Transverse colon (tissue), 4 donors: ENCODE data around the gene IMPACT. TPM values are rescaled to one million over a fixed set of nuclear protein-coding genes. Genes with fewer than 3 reads are reported as not detected.

Source experiments
- DNase-seq: peaks from one replicate; pipeline ENCODE4 v3.0.0-alpha.2; 2019
- H3K27ac ChIP-seq, 4 donors: fragments of 200-600 bp; sonication (generic); 2 replicates each; pipeline ENCODE4 v1.5.1; 2016 to 2018; ENCODE audit warnings: inconsistent platforms in 4 of 4
- H3K27me3 ChIP-seq: fragments of 200-600 bp; sonication (generic); 2 replicates; pipeline ENCODE4 v1.5.1; 2017; ENCODE audit warnings: inconsistent platforms
- H3K36me3 ChIP-seq, 4 donors: fragments of 200-600 bp; sonication (generic); 2 replicates each; pipeline ENCODE4 v1.5.1; 2017 to 2019; ENCODE audit warnings: inconsistent platforms in 4 of 4
- H3K4me1 ChIP-seq, 4 donors: fragments of 200-600 bp; sonication (generic); 2 replicates each; pipeline ENCODE4 v1.5.1; 2017 to 2020; ENCODE audit warnings: inconsistent platforms in 4 of 4
- H3K4me3 ChIP-seq, 4 donors: fragments of 200-600 bp; sonication (generic); 1 replicate in 1 of 4; 2 replicates in 3 of 4; pipeline versions ENCODE4 v1.5.1 to v1.6.1; 2017 to 2019; ENCODE audit warnings: inconsistent platforms in 4 of 4
- H3K9me3 ChIP-seq, 2 donors: fragments of 200-600 bp; sonication (generic); 2 replicates each; pipeline ENCODE4 v1.5.1; 2017 to 2019; ENCODE audit warnings: inconsistent platforms in 2 of 2
- EP300 ChIP-seq: sonication (generic); formaldehyde crosslinking; IDR thresholded peaks from one replicate; pipeline ENCODE4 v1.6.1; 2017; ENCODE audit warnings: antibody characterized with exemption, low read depth
- POLR2A ChIP-seq: fragments of 450-650 bp; IDR thresholded peaks from one replicate; pipeline ENCODE4 v1.6.1; 2016; ENCODE audit warnings: antibody characterized with exemption, mild to moderate bottlenecking, moderate library complexity
- POLR2AphosphoS5 ChIP-seq, 3 donors: sonication (generic); formaldehyde crosslinking; IDR thresholded peaks; one replicate each; pipeline ENCODE4 v1.6.1; 2016; ENCODE audit warnings: antibody characterized with exemption in 3 of 3
- WGBS, 2 donors: methylation state at CpG; one replicate each; pipeline ENCODE4 v1.1.5; 2018; ENCODE audit warnings: low coverage in 1 of 2; 5-methylcytosine and 5-hydroxymethylcytosine counted together
- in situ Hi-C, 4 donors: fragments of 200-750 bp; cut with MboI; loops; one replicate each; pipeline versions ENCODE4 v1.15.0 to v1.15.1; 2017; ENCODE audit warnings: low sequenced_read_pairs in 3 of 4, low pct_ligation_motif_present in 1 of 4, low pct_unique_long_range_greater_than_20kb in 1 of 4
- intact Hi-C: fragments of 100-400 bp; cut with DNase I; formaldehyde crosslinking; loops from one replicate; pipeline ENCODE4 v1.15.1; 2023; ENCODE audit warnings: low total_unique reads
- total RNA-seq, 4 donors: library from RNA; depleted of rRNA; stranded (reverse); fragments of >200 nt; gene quantifications; one replicate each; pipeline ENCODE4 v1.1.0, GENCODE V29; 2016
- TF ChIP-seq, protein P1 (sequence below), 5 experiments: fragments of 200-600 bp in 3 of 5; fragments of 450-650 bp in 2 of 5; sonication (generic) in 3 of 5; IDR thresholded peaks; 1 replicate in 2 of 5; 2 replicates in 3 of 5; pipeline ENCODE4 v1.5.1; 2016 to 2017; ENCODE audit warnings: antibody characterized with exemption in 5 of 5, inconsistent platforms in 3 of 5, mild to moderate bottlenecking in 2 of 5, moderate library complexity in 1 of 5

Gene IMPACT
- total RNA-seq, 4 donors from 2014 or later = 12.4 to 18.0 (median 16.5) TPM

GRCh38 chr18:24432618-24433017, 6.1 kb downstream of the IMPACT start:
- Histone ChIP-seq H3K27me3 (no peaks in the 10 kb centered on the region), H3K27ac (no peak overlapping the region), H3K4me3 (no peak overlapping the region), H3K4me1 (peaks cover 0 to 10% (median 0%) of the 10 kb centered on the region in 4 donors), H3K9me3 (no peaks in the 10 kb centered on the region), H3K36me3 (no peaks in the 10 kb centered on the region)
- no peak for TF ChIP-seq POLR2A
- no peak for TF ChIP-seq EP300
- TF ChIP-seq POLR2AphosphoS5 (IDR thresholded peaks at IDR 0.05) = no peak
- TF ChIP-seq, protein P1, sequence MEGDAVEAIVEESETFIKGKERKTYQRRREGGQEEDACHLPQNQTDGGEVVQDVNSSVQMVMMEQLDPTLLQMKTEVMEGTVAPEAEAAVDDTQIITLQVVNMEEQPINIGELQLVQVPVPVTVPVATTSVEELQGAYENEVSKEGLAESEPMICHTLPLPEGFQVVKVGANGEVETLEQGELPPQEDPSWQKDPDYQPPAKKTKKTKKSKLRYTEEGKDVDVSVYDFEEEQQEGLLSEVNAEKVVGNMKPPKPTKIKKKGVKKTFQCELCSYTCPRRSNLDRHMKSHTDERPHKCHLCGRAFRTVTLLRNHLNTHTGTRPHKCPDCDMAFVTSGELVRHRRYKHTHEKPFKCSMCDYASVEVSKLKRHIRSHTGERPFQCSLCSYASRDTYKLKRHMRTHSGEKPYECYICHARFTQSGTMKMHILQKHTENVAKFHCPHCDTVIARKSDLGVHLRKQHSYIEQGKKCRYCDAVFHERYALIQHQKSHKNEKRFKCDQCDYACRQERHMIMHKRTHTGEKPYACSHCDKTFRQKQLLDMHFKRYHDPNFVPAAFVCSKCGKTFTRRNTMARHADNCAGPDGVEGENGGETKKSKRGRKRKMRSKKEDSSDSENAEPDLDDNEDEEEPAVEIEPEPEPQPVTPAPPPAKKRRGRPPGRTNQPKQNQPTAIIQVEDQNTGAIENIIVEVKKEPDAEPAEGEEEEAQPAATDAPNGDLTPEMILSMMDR (IDR thresholded peaks at IDR 0.05) = no peak
- 94 to 100% methylated on average over 3 of the region's 3 CpGs for WGBS, 2 donors
- intact Hi-C loops = no loop called here
- in situ Hi-C loops = no loop called here
- no peak for DNase-seq

GRCh38 chr18:24436939-24437338, 10.5 kb downstream of the IMPACT start:
- intact Hi-C loops (no loop called here), in situ Hi-C loops (no loop called here)
- no peak overlapping the region for H3K4me3 ChIP-seq
- no peak for DNase-seq
- H3K27me3 ChIP-seq = no peaks in the 10 kb centered on the region
- peaks cover 0 to 5% (median 0%) of the 10 kb centered on the region in 4 donors for H3K4me1 ChIP-seq
- peaks cover 0 to 9% (median 3%) of the 10 kb centered on the region in 4 donors for H3K36me3 ChIP-seq
- no peaks in the 10 kb centered on the region for H3K9me3 ChIP-seq
- WGBS, 2 donors = 83 to 92% methylated on average over 1 of the region's 1 CpG
- no peak for TF ChIP-seq EP300
- no peak for TF ChIP-seq POLR2A
- TF ChIP-seq POLR2AphosphoS5 (IDR thresholded peaks at IDR 0.05) = no peak
- TF ChIP-seq, protein P1 (IDR thresholded peaks at IDR 0.05) = no peak
- H3K27ac ChIP-seq = no peak overlapping the region

- Histone ChIP-seq H3K27me3 (no peaks in the 10 kb centered on the region), H3K27ac (no peak overlapping the region), H3K9me3 (no peaks in the 10 kb centered on the region), H3K4me3 (no peak overlapping the region), H3K36me3 (peaks cover 0 to 48% (median 17%) of the 10 kb centered on the region in 4 donors), H3K4me1 (peaks cover 0 to 11% (median 3%) of the 10 kb centered on the region in 4 donors)
- intact Hi-C loops (no loop called here), in situ Hi-C loops (no loop called here)
- WGBS, 2 donors = 63 to 71% methylated on average over 2 of the region's 2 CpGs
- TF ChIP-seq, protein P1 (IDR thresholded peaks at IDR 0.05) = no peak
- no peak for TF ChIP-seq POLR2A
- no peak for TF ChIP-seq POLR2AphosphoS5 (IDR thresholded peaks at IDR 0.05)
- TF ChIP-seq EP300 = no peak
- no peak for DNase-seq
These were observed 17.4 kb downstream of the IMPACT start for GRCh38 chr18:24443870-24444269.

DNA sequence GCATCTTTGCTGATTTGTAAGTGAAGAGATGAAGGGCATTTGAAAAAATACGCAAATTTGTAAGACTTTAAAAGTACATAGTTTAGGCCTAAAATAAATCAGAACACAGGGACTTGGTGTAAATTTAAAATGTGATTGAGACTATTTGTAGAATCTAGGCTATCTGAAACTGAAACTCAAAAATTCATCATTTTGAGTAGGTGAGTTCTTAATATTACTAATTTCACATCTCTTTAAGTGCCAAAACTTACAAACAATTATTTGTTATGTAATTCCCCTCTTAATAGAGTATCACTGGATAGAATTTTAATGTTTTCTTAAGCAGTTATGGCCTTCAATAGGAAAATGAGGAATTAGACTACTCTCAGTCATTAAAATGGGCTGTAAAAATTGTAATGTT, 20.0 kb downstream of the IMPACT start:
- 84 to 92% methylated on average over 1 of the region's 1 CpG for WGBS, 2 donors
- H3K4me3 ChIP-seq = no peak overlapping the region
- H3K36me3 ChIP-seq = peaks cover 0 to 54% (median 19%) of the 10 kb centered on the region in 4 donors
- intact Hi-C loops (no loop called here), in situ Hi-C loops (no loop called here)
- DNase-seq = no peak
- no peaks in the 10 kb centered on the region for H3K27me3 ChIP-seq
- no peak overlapping the region for H3K27ac ChIP-seq
- no peak for TF ChIP-seq EP300
- no peaks in the 10 kb centered on the region for H3K9me3 ChIP-seq
- H3K4me1 ChIP-seq = peaks cover 0 to 11% (median 3%) of the 10 kb centered on the region in 4 donors
